Muscle layer of duodenum (tissue), 2 donors: ENCODE results near the gene MTNR1B.

ENCODE experiments used
- H3K27ac ChIP-seq: one replicate; pipeline ENCODE4 v1.7.0; 2013; ENCODE audit warnings: mild to moderate bottlenecking, low read length
- H3K27me3 ChIP-seq: one replicate; pipeline ENCODE4 v1.7.0; 2013; ENCODE audit warnings: low read depth, mild to moderate bottlenecking, control low read depth, low read length
- H3K36me3 ChIP-seq, 2 donors: one replicate each; pipeline ENCODE4 v1.7.0; 2013; ENCODE audit warnings: low read length in 2 of 2, control low read depth in 1 of 2, mild to moderate bottlenecking in 1 of 2; ENCODE audit not compliant: insufficient read depth in 2 of 2, control insufficient read depth in 1 of 2
- H3K4me1 ChIP-seq, 2 donors: one replicate each; pipeline ENCODE4 v1.7.0; 2013; ENCODE audit warnings: low read length in 2 of 2, mild to moderate bottlenecking in 2 of 2, control low read depth in 1 of 2, moderate library complexity in 1 of 2; ENCODE audit not compliant: insufficient read depth in 2 of 2, control insufficient read depth in 1 of 2
- H3K4me3 ChIP-seq, 2 donors: one replicate each; pipeline ENCODE4 v1.7.0; 2013; ENCODE audit warnings: low read length in 2 of 2, low read depth in 1 of 2, mild to moderate bottlenecking in 1 of 2
- H3K9me3 ChIP-seq, 2 donors: one replicate each; pipeline ENCODE4 v1.7.0; 2013; ENCODE audit warnings: low read length in 2 of 2, control low read depth in 1 of 2, mild to moderate bottlenecking in 1 of 2; ENCODE audit not compliant: control insufficient read depth in 1 of 2
- donor health status: healthy.

MTNR1B gene

DNA sequence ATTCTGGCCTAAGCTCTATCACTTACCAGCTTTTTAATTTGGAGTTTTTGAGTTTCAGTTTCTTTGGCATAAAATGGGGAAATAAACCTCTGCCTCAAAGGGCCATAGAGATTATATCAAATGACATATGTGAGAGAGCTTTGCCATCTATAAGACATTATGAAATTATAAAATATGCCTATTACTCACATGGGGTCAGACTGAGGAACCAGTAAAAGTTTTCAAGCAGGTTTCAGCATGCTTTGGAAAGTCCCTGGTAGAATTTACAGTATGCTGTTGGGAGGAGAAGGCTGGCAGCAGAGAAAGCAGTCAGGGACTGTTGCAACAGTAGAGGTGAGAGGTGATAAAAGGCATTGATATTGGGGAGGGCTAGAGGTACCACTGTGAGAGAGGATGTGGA, 13.6 kb upstream of the MTNR1B start:
- Histone ChIP-seq H3K27ac (no peak overlapping the region), H3K27me3 (no peaks in the 10 kb centered on the region), H3K4me1 (no peaks in the 10 kb centered on the region), H3K4me3 (no peak overlapping the region), H3K9me3 (no peaks in the 10 kb centered on the region), H3K36me3 (no peaks in the 10 kb centered on the region)

DNA sequence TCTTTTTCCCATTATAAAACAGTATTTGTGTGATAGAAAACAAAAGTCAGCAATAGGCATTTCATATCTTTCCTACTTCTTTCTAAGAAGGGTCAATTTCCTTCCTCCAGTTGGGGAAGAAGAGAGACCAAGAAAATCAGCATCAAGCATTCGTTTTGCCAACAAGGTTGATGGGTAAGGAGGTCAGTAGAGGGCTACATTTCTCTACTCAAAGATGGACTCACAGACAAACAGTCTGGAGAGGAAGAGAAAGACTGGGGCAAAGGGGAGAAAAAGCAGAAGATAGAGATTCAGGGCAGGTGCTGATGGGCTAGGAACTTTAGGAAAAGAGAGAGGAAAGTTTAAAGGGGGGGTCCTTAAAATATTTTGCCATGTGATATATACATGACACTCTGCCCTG, 8.6 kb upstream of the MTNR1B start:
- Histone ChIP-seq H3K4me1 (no peaks in the 10 kb centered on the region), H3K9me3 (no peaks in the 10 kb centered on the region), H3K27me3 (no peaks in the 10 kb centered on the region), H3K4me3 (no peak overlapping the region), H3K36me3 (no peaks in the 10 kb centered on the region), H3K27ac (no peak overlapping the region)

DNA sequence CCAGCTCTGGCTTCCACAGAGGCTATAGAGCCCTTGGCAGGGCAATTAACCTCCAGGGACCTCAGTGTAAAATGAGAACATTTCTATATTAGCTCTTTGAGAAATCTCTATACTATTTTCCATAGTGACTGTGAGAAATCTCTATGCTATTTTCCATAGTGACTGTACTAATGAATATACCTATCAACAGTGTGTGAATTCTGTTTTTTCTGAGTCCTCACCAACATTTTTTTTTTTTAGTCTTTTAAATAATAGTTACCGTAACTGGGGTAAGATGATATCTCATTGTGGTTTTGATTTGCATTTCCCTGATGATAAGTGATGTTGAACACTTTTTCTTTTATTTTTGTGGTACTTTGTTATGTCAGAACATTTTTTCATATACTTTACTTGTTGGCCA, 7.0 kb upstream of the MTNR1B start:
- H3K4me3 ChIP-seq = no peak overlapping the region
- H3K27me3 ChIP-seq = no peaks in the 10 kb centered on the region
- no peaks in the 10 kb centered on the region for H3K36me3 ChIP-seq
- H3K4me1 ChIP-seq = no peaks in the 10 kb centered on the region
- H3K9me3 ChIP-seq = no peaks in the 10 kb centered on the region
- H3K27ac ChIP-seq = no peak overlapping the region

- Histone ChIP-seq H3K27ac (no peak overlapping the region), H3K27me3 (no peaks in the 10 kb centered on the region), H3K36me3 (no peaks in the 10 kb centered on the region), H3K9me3 (no peaks in the 10 kb centered on the region), H3K4me3 (no peak overlapping the region), H3K4me1 (no peaks in the 10 kb centered on the region)
Measured at GRCh38 chr11:92964471-92964870, 5.0 kb upstream of the MTNR1B start.

DNA sequence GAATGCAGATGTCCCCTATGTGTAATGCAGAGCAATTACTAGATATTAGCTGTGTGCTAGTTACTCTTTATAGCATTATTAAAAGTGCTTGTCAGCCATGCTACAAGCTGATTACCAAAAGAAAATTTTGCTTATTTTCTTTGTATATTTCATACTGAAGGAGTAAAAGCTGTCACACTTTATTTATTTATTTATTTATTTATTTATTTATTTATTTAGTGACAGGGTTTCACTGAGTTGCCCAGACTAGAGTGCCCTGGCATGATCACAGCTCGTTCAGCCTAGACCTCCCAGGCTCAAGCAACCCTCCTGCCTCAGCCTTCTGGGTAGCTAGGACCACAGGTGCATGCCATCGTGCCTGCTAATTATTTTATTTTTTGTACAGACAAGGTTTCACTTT, 4.3 kb upstream of the MTNR1B start:
- Histone ChIP-seq H3K4me1 (no peaks in the 10 kb centered on the region), H3K36me3 (no peaks in the 10 kb centered on the region), H3K4me3 (no peak overlapping the region), H3K27me3 (peaks cover 3% of the 10 kb centered on the region), H3K9me3 (no peaks in the 10 kb centered on the region), H3K27ac (no peak overlapping the region)

DNA sequence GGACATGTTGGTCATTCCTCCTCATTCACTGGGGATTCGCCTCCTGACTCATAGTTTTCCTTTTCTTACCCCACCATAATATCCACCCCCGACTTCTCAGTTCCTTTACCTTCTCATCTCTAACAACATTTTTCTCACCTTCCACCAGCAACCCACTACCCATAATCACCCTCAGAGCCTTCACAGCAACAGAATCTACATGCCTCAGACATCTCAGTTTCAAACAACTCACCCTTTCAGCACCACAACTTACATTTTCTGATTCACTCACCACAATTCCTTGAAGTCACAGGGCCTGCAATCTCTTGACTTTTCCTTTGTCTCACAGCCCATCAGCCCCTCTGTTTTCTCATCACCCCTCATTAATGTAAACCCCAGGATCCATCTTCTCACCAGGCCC, 2.3 kb upstream of the MTNR1B start:
- Histone ChIP-seq H3K9me3 (no peaks in the 10 kb centered on the region), H3K27ac (no peak overlapping the region), H3K36me3 (no peaks in the 10 kb centered on the region), H3K27me3 (peaks cover 8% of the 10 kb centered on the region), H3K4me1 (no peaks in the 10 kb centered on the region), H3K4me3 (no peak overlapping the region)

DNA sequence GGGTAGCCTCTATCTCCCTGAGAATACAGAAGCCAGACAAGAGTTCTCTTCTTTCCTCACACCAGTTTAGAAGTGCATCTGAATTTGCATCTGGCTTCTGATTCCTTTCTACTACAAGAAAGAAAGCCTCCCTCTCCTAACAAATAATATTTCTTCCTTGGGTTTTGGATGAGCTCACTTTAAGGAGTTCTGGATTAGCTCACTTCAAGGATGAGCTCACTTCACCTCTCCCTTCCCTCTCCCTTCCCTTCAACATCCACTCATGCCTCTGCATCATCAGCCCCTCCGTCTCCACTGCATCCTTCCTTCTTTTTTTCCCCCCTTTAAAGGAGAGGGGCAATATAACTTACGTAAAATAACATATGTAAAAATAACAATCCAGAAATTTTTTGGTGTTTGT, 1.6 kb upstream of the MTNR1B start:
- Histone ChIP-seq H3K9me3 (no peaks in the 10 kb centered on the region), H3K27ac (no peak overlapping the region), H3K4me1 (no peaks in the 10 kb centered on the region), H3K36me3 (no peaks in the 10 kb centered on the region), H3K4me3 (no peak overlapping the region), H3K27me3 (peaks cover 8% of the 10 kb centered on the region)

DNA sequence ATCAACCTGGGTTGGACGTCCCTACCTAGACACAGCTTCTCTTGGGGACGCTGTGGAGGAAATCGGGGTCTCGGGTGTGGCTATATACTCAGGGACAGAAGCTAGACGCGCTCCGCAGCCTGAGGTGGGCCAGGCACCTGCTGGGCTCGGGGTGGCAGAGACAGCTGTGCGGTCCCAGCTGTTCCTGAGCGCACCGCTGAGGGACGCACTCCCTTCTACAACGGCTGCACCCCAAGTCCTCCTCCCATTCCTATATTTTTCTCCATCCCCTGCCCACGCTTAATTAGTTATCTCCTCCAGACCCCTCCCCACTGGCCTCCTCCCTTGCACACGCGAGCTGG, 188 bp upstream of the MTNR1B start:
- Histone ChIP-seq H3K27me3 (peaks cover 8% of the 10 kb centered on the region), H3K4me3 (no peak overlapping the region), H3K36me3 (no peaks in the 10 kb centered on the region), H3K9me3 (no peaks in the 10 kb centered on the region), H3K27ac (no peak overlapping the region), H3K4me1 (no peaks in the 10 kb centered on the region)

- Histone ChIP-seq H3K4me1 (no peaks in the 10 kb centered on the region), H3K9me3 (no peaks in the 10 kb centered on the region), H3K4me3 (no peak overlapping the region), H3K27ac (no peak overlapping the region), H3K27me3 (peaks cover 8% of the 10 kb centered on the region), H3K36me3 (no peaks in the 10 kb centered on the region)
Measured at GRCh38 chr11:92972248-92972647, 2.8 kb downstream of the MTNR1B start.

GRCh38 chr11:92975285-92975684, 5.8 kb downstream of the MTNR1B start:
- Histone ChIP-seq H3K9me3 (no peaks in the 10 kb centered on the region), H3K27me3 (peaks cover 5% of the 10 kb centered on the region), H3K36me3 (no peaks in the 10 kb centered on the region), H3K4me3 (no peak overlapping the region), H3K27ac (no peak overlapping the region), H3K4me1 (no peaks in the 10 kb centered on the region)

DNA sequence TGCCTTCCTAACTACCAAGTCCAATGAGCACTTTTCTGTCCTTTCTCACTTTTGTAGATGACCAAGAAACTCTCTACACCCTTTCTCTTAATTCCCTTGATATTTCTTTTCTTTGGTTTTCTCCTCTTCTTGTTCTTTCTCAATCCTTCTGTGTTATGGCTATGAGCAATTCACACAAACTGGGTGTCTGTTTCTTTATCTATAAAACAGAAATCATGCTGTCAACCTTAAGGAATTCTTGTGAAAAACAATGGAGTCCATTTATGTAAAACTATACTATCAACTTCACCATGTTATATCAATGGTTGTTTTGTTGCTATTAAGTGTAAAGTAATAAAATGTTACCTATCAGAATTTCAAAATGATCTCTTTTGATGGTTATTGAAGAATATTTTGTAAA, 7.2 kb downstream of the MTNR1B start:
- H3K27me3 ChIP-seq = no peaks in the 10 kb centered on the region
- H3K36me3 ChIP-seq = no peaks in the 10 kb centered on the region
- H3K4me3 ChIP-seq = no peak overlapping the region

DNA sequence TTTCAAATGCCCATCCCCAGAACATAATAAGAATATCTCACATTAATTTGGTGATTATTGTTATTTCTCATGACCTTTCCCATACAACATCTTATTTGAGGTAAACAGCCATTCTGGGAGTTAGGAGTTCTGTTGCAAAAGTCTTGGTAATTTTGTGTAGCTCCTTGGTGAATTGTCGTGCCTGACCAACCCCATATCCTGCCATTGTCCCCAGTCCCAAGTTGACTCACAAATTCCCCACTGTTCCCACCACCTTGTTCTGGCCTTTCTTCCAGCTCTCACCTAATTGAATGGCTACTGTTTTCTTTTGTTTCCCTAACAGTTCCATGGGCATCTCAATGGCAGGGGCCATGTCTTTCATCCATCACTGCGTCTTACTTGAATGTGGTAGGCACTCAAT, 8.0 kb downstream of the MTNR1B start:
- Histone ChIP-seq H3K27ac (no peak overlapping the region), H3K9me3 (no peaks in the 10 kb centered on the region), H3K4me1 (no peaks in the 10 kb centered on the region), H3K27me3 (no peaks in the 10 kb centered on the region), H3K4me3 (no peak overlapping the region), H3K36me3 (no peaks in the 10 kb centered on the region)

More for the DNA sequence above, 7.2 kb downstream of the MTNR1B start:
- Histone ChIP-seq H3K27ac (no peak overlapping the region), H3K4me1 (no peaks in the 10 kb centered on the region), H3K9me3 (no peaks in the 10 kb centered on the region)
